HG03521 (cell line): ENCODE data around the gene ULK1.
A peak's percentile ranks its signal among the peaks of the same experiment; 100 is the strongest.

Source experiments
- ATAC-seq: cut with Tn5 transposase; IDR thresholded peaks from one replicate; pipeline ENCODE4 v1.9.1; 2021; ENCODE audit warnings: mild to moderate bottlenecking, moderate library complexity; ENCODE audit not compliant: unreplicated experiment

Gene ULK1

DNA sequence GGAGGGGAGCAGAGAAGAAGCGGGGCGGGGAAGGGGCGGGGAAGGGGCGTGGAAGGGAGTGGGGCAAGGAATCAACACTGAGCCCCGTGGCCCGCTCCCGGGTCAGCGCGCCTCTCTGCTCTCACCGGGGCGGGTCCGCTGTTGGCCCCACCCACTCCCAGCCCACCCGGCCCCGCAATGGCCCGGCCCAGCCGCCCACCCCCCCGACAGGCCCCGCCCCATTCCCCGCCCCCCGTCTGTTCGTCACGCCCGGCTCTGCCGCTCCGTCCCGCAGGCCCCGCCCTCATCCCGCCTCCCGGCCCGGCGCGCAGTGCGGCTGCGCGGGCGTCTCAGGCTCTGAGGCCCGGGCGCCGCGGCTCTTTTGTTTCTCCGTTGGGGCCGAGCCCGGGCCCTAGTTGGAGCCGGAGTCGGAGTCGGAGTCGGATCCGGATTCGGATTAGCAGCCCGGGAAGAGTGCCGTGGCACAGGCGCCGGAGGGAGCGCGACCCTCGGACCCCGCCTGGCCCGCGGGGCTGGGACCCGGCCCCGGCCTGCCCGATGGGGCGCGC lies at the start of gene ULK1:
TSS of gene ULK1 (plus strand) at position 310 of the 548 bp plus-strand sequence. CDS start 380 bp downstream, outside the sequence.
- peak; percentile 70 for ATAC-seq

- ATAC-seq: no peak
Measured at GRCh38 chr12:131844656-131845055, 49.8 kb upstream of the ULK1 start.

GRCh38 chr12:131845121-131845520 lies 49.3 kb upstream of the ULK1 start:
- no peak for ATAC-seq

DNA sequence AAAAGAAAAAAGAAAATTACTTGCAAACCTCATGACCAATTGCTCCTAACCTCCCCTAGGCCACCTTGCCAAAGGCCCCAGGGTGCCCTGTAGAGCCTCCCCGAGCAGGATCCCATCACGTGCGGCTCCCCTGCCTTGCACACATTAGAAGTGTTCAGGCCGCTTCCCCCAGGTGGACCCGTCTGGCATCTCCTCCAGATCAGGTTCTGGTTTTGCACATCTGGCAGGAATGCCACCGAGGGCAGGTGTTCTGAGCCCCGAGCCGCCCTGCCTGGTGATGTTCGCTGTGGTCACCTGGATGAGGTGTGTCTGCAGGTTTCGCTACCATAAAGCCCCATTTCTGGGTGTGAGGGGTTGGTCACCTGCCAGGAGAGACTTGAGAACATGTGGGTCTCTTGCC lies 47.0 kb upstream of the ULK1 start:
- ATAC-seq: no peak

GRCh38 chr12:131848753-131849152 lies 45.7 kb upstream of the ULK1 start:
- no peak for ATAC-seq

DNA sequence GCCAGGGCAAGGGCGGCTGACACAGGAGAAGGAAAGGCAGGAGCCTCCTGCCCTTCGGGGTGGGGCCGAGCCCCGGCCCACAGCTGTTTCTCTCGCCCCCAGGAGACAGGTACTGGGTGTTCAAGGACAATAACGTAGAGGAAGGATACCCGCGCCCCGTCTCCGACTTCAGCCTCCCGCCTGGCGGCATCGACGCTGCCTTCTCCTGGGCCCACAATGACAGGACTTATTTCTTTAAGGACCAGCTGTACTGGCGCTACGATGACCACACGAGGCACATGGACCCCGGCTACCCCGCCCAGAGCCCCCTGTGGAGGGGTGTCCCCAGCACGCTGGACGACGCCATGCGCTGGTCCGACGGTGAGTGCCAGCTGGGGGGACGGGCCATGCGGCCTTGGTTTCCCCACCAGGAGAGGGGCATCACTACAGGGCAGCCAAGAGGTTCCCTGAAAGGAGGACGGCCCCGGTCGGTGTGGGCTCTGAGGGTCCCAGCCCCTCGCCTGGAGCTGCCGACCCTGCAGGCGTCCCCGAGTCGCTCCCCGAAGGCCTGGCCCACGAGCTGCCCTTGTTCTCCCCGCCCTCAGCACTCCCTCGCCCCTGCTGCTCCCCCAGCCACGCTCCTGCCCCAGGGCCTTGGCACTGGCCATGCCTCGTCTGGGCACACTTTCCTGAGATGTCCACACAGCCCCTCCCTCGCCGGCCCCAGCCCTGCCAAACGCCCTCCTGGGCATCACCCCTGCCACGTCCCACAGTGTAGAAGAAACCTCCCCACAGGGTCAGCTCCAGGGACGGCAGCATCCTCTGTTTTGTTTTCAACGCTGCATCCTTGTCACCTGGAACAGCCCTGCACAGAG lies 44.5 kb upstream of the ULK1 start:
- no peak for ATAC-seq

DNA sequence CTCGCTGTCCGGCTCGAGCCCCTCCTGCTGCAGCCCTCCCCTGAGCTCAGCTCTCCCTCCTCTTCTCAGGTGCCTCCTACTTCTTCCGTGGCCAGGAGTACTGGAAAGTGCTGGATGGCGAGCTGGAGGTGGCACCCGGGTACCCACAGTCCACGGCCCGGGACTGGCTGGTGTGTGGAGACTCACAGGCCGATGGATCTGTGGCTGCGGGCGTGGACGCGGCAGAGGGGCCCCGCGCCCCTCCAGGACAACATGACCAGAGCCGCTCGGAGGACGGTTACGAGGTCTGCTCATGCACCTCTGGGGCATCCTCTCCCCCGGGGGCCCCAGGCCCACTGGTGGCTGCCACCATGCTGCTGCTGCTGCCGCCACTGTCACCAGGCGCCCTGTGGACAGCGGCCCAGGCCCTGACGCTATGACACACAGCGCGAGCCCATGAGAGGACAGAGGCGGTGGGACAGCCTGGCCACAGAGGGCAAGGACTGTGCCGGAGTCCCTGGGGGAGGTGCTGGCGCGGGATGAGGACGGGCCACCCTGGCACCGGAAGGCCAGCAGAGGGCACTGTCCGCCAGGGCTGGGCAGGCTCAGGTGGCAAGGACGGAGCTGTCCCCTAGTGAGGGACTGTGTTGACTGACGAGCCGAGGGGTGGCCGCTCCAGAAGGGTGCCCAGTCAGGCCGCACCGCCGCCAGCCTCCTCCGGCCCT lies 43.4 kb upstream of the ULK1 start:
- ATAC-seq: no peak

DNA sequence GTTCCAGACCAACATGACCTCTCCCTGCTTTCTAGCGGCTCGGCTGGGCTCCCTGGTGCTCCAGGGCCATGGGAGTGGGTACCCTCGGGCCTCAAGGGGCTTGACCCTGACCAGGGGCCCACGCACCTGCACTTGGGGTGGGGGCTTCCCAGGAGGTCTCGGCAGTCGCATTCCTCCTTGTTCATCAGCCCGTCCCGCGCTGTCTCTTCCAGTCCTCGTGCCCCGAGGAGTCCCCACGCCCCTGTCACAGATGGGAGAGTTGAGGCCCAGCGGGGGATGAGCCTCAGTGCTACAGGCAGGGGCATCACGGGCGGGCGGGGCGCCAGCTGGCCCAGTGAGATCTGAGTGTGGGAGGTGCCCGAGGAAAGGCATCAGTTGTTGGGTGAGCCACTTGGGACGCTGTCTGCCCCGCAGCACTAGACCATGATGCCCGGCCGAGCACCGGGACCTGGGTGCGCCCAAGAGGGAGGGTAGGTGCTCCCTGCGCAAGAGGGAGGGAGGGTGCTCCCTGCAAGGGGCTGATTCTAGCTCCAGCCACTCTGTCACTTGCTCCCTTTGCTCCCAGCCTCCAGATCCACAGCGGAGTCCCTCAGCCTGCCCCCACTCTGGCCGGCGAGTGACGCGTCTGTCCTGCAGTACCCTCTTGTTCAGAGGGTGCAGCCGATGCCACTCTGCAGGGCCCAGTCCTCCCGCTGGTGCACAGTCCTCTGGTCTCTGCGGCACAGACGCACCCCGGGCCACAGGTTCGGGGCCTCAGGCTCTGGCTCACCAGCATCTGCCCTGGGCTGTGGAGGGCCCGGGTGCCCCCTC lies 42.5 kb upstream of the ULK1 start:
- ATAC-seq: no peak

DNA sequence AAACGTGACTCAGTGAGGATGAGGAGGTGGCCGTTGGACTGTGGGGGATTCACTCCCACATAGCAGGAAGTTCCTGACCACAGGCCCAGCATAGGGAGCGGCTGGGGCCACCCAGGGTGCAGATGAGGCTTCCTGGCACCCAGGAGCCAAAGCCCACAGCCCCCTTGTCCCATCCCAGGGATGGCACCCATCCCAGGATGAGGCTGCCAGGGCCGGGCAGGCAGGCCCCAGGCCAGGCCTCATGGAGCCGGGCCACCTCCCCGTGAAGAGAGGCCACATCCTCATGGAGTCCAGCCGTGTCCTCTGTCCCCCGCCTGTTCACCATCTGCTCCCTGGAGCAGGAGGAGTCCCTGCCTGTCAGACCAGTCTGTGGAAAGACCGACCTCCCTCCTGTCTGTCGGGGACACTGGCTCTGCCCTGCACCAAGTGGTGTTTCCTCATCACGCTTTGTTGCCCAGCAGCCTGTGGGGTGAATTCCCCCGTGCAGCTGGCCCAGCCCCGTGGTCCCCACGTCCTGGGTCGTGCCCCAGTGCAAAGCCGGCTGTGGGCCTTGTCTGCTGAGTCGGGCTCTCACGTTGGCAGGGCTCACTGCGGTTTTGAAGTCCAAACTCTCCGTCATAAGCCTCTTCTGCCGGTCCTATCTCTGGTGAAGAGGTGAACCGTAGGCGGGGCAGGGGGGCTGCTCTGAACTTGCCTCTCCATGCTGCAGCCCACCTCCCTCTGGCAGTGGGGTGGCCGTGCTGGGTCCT lies 41.7 kb upstream of the ULK1 start:
- ATAC-seq: no peak

GRCh38 chr12:131853832-131854797 lies 40.3 kb upstream of the ULK1 start:
- ATAC-seq: no peak

GRCh38 chr12:131854861-131855476 lies 39.5 kb upstream of the ULK1 start:
- no peak for ATAC-seq

DNA sequence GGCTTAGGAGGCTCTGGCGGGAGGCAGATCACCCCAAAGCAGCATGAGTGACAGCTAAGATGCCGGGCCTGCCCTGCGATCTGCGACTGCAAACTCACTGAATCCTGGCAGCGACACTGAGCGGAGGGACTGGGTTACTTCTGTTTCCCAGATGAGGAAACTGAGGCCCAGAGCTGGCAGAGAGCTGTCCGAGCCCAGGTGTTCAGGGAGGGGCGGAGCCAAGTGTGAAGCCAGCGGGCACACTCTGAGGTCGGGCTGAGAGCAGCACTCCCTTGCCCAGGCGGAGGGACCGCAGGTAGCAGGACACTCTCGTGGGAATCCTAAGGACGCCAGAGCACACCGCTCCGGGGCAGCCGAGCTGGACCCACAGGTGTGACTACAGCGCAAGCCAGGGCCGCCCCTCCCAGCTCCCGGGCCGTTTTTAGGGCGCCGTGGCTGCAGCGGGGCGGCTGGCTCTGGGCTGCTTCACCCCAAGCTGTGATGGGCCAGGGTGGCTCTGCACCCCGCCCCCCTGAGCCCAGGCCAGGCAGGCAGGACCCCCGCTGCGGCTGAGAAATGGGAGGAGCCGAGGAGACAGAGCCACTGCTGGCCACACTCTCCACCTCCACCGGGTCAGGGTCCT lies 38.8 kb upstream of the ULK1 start:
- no peak for ATAC-seq

DNA sequence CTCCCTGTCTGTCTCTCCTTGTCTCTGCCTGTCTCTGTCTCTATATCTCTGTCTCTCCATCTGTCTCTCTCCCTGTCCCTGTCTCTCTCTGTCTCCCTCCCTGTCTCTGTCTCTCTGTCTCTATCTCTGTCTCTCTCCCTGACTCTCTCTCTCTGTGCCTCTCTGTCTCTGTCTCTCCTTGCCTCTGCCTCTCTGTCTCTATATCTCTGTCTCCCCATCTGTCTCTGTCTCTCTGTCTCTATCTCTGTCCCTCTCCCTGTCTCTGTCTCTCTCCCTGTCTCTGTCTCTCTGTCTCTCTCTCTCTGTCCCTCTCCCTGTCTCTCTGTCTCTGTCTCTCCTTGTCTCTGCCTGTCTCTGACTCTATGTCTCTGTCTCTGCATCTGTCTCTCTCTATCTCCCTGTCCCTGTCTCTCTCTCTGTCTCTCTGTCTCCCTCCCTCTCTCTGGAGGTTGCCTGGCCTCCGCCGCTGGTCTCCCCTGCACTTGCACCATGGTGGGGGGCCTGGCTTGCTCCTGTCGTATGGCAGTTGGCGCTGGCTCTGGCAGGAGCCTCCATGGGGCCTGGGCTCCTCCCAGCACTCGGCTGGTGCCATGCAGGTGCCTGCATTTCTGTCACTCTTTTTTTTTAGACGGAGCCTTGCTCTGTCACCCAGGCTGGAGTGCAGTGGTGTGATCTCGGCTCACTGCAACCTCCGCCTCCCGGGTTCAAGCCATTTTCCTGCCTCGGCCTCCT lies 37.9 kb upstream of the ULK1 start:
- ATAC-seq: no peak

DNA sequence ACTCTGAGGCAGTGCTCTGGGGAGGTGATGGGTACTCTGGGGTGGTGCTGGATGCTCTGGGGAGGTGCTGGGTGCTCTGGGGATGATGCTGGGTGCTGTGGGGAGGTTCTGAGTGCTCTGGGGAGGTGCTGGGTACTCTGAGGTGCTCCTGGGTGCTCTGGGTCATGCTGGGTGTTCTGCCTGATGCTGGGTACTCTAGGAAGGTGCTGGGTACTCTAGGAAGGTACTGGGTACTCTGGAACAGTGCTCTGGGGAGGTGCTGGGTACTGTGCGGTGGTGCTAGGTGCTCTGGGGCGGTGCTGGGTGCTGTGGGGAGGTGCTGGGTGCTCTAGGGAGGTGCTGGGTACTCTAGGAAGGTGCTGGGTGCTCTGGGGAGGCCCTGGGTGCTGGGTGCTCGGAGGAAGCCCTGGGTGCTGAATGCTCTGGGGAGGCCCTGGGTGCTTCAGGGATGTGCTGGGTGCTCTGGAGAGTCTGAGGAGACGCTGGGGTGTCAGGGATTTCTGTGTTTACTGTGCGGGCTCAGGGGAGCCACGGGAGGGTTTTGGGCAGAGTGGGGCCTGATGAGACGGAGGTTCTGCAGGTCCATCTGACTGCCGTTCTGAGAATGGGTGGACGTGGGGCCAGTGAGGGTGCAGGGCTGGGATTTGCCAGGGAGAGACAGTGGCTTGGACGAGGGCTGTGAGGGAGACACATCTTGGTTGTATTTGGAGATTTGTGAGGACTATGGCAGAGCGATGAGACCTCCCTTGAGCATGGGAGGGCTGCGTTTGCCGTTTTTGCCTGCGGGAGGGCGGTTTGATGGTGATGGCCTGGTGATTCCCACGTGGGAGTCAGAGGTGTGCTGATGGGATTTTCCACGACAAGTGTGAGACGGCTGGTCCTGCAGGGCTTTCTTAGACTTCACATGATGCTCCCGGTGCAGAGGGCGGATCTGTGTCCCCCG lies 36.2 kb upstream of the ULK1 start:
- no peak for ATAC-seq

DNA sequence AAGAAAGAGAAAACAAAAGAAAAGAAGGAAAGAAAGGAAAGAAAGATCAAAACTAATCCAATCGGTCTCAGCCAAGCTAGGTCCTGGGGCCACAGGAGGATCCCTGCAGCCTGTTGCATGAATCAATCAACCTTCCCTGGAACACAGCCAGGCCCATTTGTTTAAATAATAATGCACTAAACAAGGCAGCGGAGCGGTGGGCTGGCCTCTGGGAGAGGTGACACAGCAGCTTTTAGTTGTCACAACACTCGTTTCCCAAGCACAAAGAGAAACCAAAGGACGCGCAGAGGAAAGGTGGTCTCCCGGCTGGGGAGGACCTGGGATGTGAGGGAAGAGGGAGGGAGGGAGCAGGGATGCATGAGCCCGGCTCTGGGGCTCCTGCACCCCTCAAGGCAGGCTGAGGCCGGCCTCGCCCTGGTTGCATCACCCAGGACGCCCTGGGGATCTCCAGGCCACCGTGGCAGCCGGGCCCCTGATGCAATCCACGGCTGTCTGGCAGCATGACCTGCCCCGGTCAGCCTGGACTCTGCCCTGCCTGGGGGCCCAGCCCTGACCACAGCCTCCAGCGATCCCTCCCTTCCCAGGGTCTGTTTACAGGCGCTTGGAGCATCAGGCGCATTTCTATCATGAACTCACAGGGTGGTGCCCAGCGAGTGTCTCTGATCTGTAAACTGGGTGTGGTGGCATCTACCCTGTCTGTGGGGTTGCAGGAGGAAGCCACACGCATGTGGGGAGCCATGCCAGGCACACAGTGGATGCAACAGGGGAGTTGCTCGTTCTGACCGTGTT lies 33.8 kb upstream of the ULK1 start:
- no peak for ATAC-seq
